SIG-M5 (cell line): ENCODE measurements around the gene KRTAP9-7.

Source experiments
- DNase-seq: peaks from one replicate; lab custom pipeline; 2025; lab: John Stamatoyannopoulos, UW

Gene KRTAP9-7

DNA sequence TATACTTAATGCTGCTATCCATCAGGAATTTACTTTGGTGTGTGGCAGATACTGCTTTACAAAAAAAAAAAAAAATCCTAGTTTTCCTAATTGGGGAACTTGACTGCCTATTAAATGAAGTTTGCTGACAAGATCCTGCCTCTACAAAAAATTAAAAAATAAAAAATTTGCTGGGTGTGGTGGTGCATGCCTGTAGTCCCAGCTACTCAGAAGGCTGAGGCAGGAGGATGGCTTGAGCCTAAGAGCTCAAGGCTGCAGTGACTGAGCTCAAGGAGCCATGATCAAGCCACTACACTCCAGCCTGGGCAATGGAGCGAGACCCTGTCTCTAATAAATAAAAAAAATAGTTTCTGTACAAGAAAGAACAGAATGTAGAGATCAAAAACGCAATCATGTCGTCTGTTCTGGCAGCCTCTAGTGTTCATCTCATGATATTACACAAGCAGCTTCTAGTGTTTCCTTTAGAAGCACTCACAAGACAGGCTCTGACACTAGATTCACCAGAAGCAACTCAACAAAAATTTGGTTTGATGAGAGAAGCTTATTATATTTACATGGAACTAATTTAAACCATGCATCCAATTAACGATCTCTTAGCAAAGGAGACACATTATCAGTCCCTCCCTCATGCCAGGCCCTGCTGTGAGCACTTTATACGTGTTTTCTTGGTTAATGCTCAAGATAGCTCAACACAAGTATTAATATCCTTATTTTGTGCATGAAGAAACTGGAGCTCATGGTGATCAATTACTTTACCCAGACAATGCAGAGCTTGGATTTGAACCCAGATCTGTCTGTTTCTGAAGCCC, 46.8 kb downstream of the KRTAP9-7 start:
- DNase-seq: no peak

- no peak for DNase-seq
Measured at GRCh38 chr17:41322903-41323895, 47.7 kb downstream of the KRTAP9-7 start.

- no peak for DNase-seq
Measured at GRCh38 chr17:41324180-41325075, 48.9 kb downstream of the KRTAP9-7 start.

- no peak for DNase-seq
Measured at GRCh38 chr17:41325126-41325525, 49.6 kb downstream of the KRTAP9-7 start.

GRCh38 chr17:41325611-41326010, 50.1 kb downstream of the KRTAP9-7 start:
- DNase-seq: no peak
